ENCODE data around the gene SCN5A.

GRCh38 chr3:38558864-38559263 is 90.6 kb downstream of the SCN5A start:
- TF ChIP-seq ZFP30 (CRISPR knock-in tag; IDR thresholded peaks at IDR 0.05) (no peak), RARB (CRISPR knock-in tag; IDR thresholded peaks at IDR 0.05) (no peak), POU6F1 (CRISPR knock-in tag; IDR thresholded peaks at IDR 0.05; ENCODE audit: borderline replicate concordance, low read depth) (no peak), ZC3H10 (CRISPR knock-in tag; IDR thresholded peaks at IDR 0.05) (no peak), TSHZ2 (CRISPR knock-in tag; IDR thresholded peaks at IDR 0.05) (no peak), ESRRG (CRISPR knock-in tag; IDR thresholded peaks at IDR 0.05) (no peak), PATZ1 (CRISPR knock-in tag; IDR thresholded peaks at IDR 0.05; ENCODE audit: borderline replicate concordance) (no peak), ISL1 (CRISPR knock-in tag; IDR thresholded peaks at IDR 0.05) (no peak), ZNF70 (CRISPR knock-in tag; IDR thresholded peaks at IDR 0.05) (no peak), PPARA (CRISPR knock-in tag; IDR thresholded peaks at IDR 0.05; ENCODE audit: borderline replicate concordance) (no peak), CSDC2 (CRISPR knock-in tag; IDR thresholded peaks at IDR 0.05) (no peak), ZFP3 (CRISPR knock-in tag; IDR thresholded peaks at IDR 0.05) (no peak), OSR1 (CRISPR knock-in tag; IDR thresholded peaks at IDR 0.05) (no peak)
- TF ChIP-seq, protein P1, sequence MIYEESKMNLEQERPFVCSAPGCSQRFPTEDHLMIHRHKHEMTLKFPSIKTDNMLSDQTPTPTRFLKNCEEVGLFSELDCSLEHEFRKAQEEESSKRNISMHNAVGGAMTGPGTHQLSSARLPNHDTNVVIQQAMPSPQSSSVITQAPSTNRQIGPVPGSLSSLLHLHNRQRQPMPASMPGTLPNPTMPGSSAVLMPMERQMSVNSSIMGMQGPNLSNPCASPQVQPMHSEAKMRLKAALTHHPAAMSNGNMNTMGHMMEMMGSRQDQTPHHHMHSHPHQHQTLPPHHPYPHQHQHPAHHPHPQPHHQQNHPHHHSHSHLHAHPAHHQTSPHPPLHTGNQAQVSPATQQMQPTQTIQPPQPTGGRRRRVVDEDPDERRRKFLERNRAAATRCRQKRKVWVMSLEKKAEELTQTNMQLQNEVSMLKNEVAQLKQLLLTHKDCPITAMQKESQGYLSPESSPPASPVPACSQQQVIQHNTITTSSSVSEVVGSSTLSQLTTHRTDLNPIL (CRISPR knock-in tag; IDR thresholded peaks at IDR 0.05; ENCODE audit: low read depth), result no peak

All from SK-N-SH treated with all-trans-retinoic acid at 6 μM for 48 hours (cell line).